ENCODE measurements around the gene CEP128. TPM values are rescaled to one million over a fixed set of nuclear protein-coding genes. Genes with fewer than 3 reads are reported as not detected.

CEP128 gene
- total and polyA plus RNA-seq, 3 donors from 2014 or later, result 8.5 to 30.9 (median 15.3) TPM

GRCh38 chr14:80587096-80587724, 354.3 kb downstream of the CEP128 start:
- Histone ChIP-seq H3K4me3 (no peak overlapping the region), H3K36me3 (ENCODE audit: low read depth, missing control alignments) (no peaks in the 10 kb centered on the region), H3K27ac (no peak overlapping the region), H3K9me3 (no peaks in the 10 kb centered on the region), H3K4me1 (no peaks in the 10 kb centered on the region), H3K27me3 (no peaks in the 10 kb centered on the region)
- TF ChIP-seq POLR2A (IDR thresholded peaks at IDR 0.05), result no peak
- TF ChIP-seq CTCF (IDR thresholded peaks at IDR 0.05), result peak in 1 of 3 experiments; percentile 37
- no peak for DNase-seq
- intact Hi-C loops (cut with DNase I; ENCODE audit: low total_unique reads), result no loop called here
- WGBS, 2 donors, result 73 to 81% methylated on average over 3 of the region's 3 CpGs

- Histone ChIP-seq H3K9me3 (no peaks in the 10 kb centered on the region), H3K27ac (no peak overlapping the region), H3K4me1 (no peaks in the 10 kb centered on the region), H3K36me3 (ENCODE audit: low read depth, missing control alignments) (no peaks in the 10 kb centered on the region), H3K4me3 (no peak overlapping the region), H3K27me3 (no peaks in the 10 kb centered on the region)
- TF ChIP-seq CTCF (IDR thresholded peaks at IDR 0.05) (no peak), POLR2A (IDR thresholded peaks at IDR 0.05) (no peak)
- DNase-seq, result no peak
- intact Hi-C loops (cut with DNase I; ENCODE audit: low total_unique reads), result no loop called here
- WGBS, 2 donors, result 92 to 96% methylated on average over 1 of the region's 1 CpG
Measured at GRCh38 chr14:80586131-80586530, 355.4 kb downstream of the CEP128 start.

- no peak for TF ChIP-seq POLR2A (IDR thresholded peaks at IDR 0.05)
- TF ChIP-seq CTCF (IDR thresholded peaks at IDR 0.05), result no peak
- Histone ChIP-seq H3K4me1 (no peaks in the 10 kb centered on the region), H3K4me3 (no peak overlapping the region), H3K27ac (no peak overlapping the region), H3K27me3 (no peaks in the 10 kb centered on the region), H3K9me3 (no peaks in the 10 kb centered on the region), H3K36me3 (ENCODE audit: low read depth, missing control alignments) (no peaks in the 10 kb centered on the region)
- DNase-seq, result no peak
- 69 to 74% methylated on average over 1 of the region's 1 CpG for WGBS, 2 donors
- intact Hi-C loops (cut with DNase I; ENCODE audit: low total_unique reads), result no loop called here
Measured at GRCh38 chr14:80585506-80585835, 356.1 kb downstream of the CEP128 start.

GRCh38 chr14:80584744-80585505, 356.6 kb downstream of the CEP128 start:
- H3K27ac ChIP-seq, result no peak overlapping the region
- no peaks in the 10 kb centered on the region for H3K27me3 ChIP-seq
- no peaks in the 10 kb centered on the region for H3K36me3 ChIP-seq (ENCODE audit: low read depth, missing control alignments)
- 44 to 64% methylated on average over 2 of the region's 2 CpGs for WGBS, 2 donors
- intact Hi-C loops (cut with DNase I; ENCODE audit: low total_unique reads), result no loop called here
- H3K9me3 ChIP-seq, result no peaks in the 10 kb centered on the region
- H3K4me1 ChIP-seq, result no peaks in the 10 kb centered on the region
- no peak for DNase-seq
- TF ChIP-seq CTCF (IDR thresholded peaks at IDR 0.05), result no peak
- no peak for TF ChIP-seq POLR2A (IDR thresholded peaks at IDR 0.05)
- no peak overlapping the region for H3K4me3 ChIP-seq

GRCh38 chr14:80577599-80577998, 363.9 kb downstream of the CEP128 start:
- WGBS, 2 donors, result 87 to 90% methylated on average over 4 of the region's 4 CpGs
- H3K9me3 ChIP-seq, result no peaks in the 10 kb centered on the region

More at GRCh38 chr14:80577599-80577998, 363.9 kb downstream of the CEP128 start:
- Histone ChIP-seq H3K4me3 (no peak overlapping the region), H3K4me1 (no peaks in the 10 kb centered on the region), H3K27me3 (no peaks in the 10 kb centered on the region), H3K27ac (no peak overlapping the region), H3K36me3 (ENCODE audit: low read depth, missing control alignments) (no peaks in the 10 kb centered on the region)
- no peak for DNase-seq
- intact Hi-C loops (cut with DNase I; ENCODE audit: low total_unique reads), result no loop called here
- no peak for TF ChIP-seq CTCF (IDR thresholded peaks at IDR 0.05)
- TF ChIP-seq POLR2A (IDR thresholded peaks at IDR 0.05), result no peak
